Muscle of arm (tissue), 12 donors: Measurements from ENCODE around the gene SFXN3. TPM values are rescaled to one million over a fixed set of nuclear protein-coding genes. Genes with fewer than 3 reads are reported as not detected.

Source experiments
- DNase-seq: peaks from one replicate; pipeline ENCODE4 v3.0.0-alpha.2; 2013
- polyA plus RNA-seq, 12 donors: library from polyadenylated mRNA; unstranded; fragments of 120-200 nt; gene quantifications; one replicate each; pipeline ENCODE4 v1.2.1, GENCODE V29; 2013; ENCODE audit not compliant: insufficient read length in 12 of 12

The SFXN3 gene
- polyA plus RNA-seq, 12 donors = 17.8 to 63.0 (median 21.3) TPM; not detected in 1

GRCh38 chr10:101072923-101073322 is 41.9 kb downstream of the SFXN3 start:
- no peak for DNase-seq

GRCh38 chr10:101073631-101074030 is 42.6 kb downstream of the SFXN3 start:
- DNase-seq = no peak

GRCh38 chr10:101075775-101076174 is 44.7 kb downstream of the SFXN3 start:
- no peak for DNase-seq

- no peak for DNase-seq
These were observed 45.6 kb downstream of the SFXN3 start for GRCh38 chr10:101076630-101077029.

- DNase-seq = no peak
These were observed 48.8 kb downstream of the SFXN3 start for GRCh38 chr10:101079874-101080273.

GRCh38 chr10:101080933-101081931 is 50.2 kb downstream of the SFXN3 start:
- peak; percentile 36 for DNase-seq

GRCh38 chr10:101085846-101086245 is 54.8 kb downstream of the SFXN3 start:
- no peak for DNase-seq

- no peak for DNase-seq
These were observed 56.3 kb downstream of the SFXN3 start for GRCh38 chr10:101087376-101087775.

- no peak for DNase-seq
These were observed 56.9 kb downstream of the SFXN3 start for GRCh38 chr10:101087965-101088364.

- DNase-seq = no peak
These were observed 58.7 kb downstream of the SFXN3 start for GRCh38 chr10:101089520-101090299.

GRCh38 chr10:101090597-101090996 is 59.6 kb downstream of the SFXN3 start:
- no peak for DNase-seq

Other genes with a start within 250 kb of the SFXN3 start
- 100 to 1,000 TPM in 4 of 12 donors, 10 to 100 TPM in 7, not detected in 1; 58.1 to 130 (median 89.5) TPM for gene SLF2, start 118.3 kb upstream of the SFXN3 start, polyA plus RNA-seq
- 10 to 100 TPM in 2 of 12 donors, 1 to 10 TPM in 9, not detected in 1; 5.1 to 64.2 (median 6.4) TPM for gene SEMA4G, start 61.7 kb upstream of the SFXN3 start, polyA plus RNA-seq
- 10 to 100 TPM in 11 of 12 donors, not detected in 1; 51.2 to 82.6 (median 60.8) TPM for gene MRPL43, start 43.7 kb upstream of the SFXN3 start, polyA plus RNA-seq
- gene TWNK, start 43.7 kb upstream of the SFXN3 start, polyA plus RNA-seq = 10 to 100 TPM in 5 of 12 donors, 1 to 10 TPM in 6, not detected in 1; 5.7 to 11.2 (median 9.7) TPM
- gene LZTS2, start 31.4 kb upstream of the SFXN3 start, polyA plus RNA-seq = 10 to 100 TPM in 11 of 12 donors, not detected in 1; 39.6 to 66.4 (median 47.8) TPM
- gene PDZD7, start 105 bp upstream of the SFXN3 start, polyA plus RNA-seq = 1 to 10 TPM in 6 of 12 donors, under 1 TPM in 4, not detected in 2; 0.34 to 2.5 (median 1.5) TPM
- 10 to 100 TPM in 11 of 12 donors, not detected in 1; 22.4 to 44.3 (median 30.7) TPM for gene KAZALD1, start 30.8 kb downstream of the SFXN3 start, polyA plus RNA-seq
- not detected for gene TLX1, start 100.1 kb downstream of the SFXN3 start, polyA plus RNA-seq
- gene LBX1, start 198.2 kb downstream of the SFXN3 start, polyA plus RNA-seq = 10 to 100 TPM in 1 of 12 donors, 1 to 10 TPM in 10, not detected in 1; 2.5 to 11.3 (median 7.0) TPM